WTC11 (cell line): ENCODE data around the gene PSMD4. TPM values are rescaled to one million over a fixed set of nuclear protein-coding genes. Genes with fewer than 3 reads are reported as not detected.

ENCODE experiments used
- ATAC-seq: fragments of 200-7000 bp; cut with Tn5 transposase; 2 replicates; pipeline ENCODE4 v1.10.0; 2021; ENCODE audit warnings: mild to moderate bottlenecking, moderate library complexity
- CTCF ChIA-PET: fragments of 300-600 bp; sonication (Branson Sonifier 250); formaldehyde crosslinking; loops from one replicate; lab custom pipeline; 2021; ENCODE audit warnings: antibody characterized with exemption; lab: Charles Lee
- POLR2A ChIA-PET: fragments of 350-600 bp; sonication (Branson Sonifier 250); formaldehyde crosslinking; loops from one replicate; lab custom pipeline; 2021; ENCODE audit warnings: antibody characterized with exemption; lab: Charles Lee
- DNase-seq: peaks from one replicate; pipeline ENCODE4 v3.0.0; 2021; ENCODE audit warnings: low spot score
- H3K27ac Mint-ChIP-seq: 2 replicates; pipeline ENCODE4 v1.8.0; 2021; ENCODE audit warnings: mixed read lengths
- H3K27me3 Mint-ChIP-seq: 2 replicates; pipeline ENCODE4 v1.8.0; 2021; ENCODE audit warnings: low read depth, mild to moderate bottlenecking, moderate library complexity, mixed read lengths
- H3K36me3 Mint-ChIP-seq: 2 replicates; pipeline ENCODE4 v1.8.0; 2021; ENCODE audit warnings: mixed read lengths
- H3K4me1 Mint-ChIP-seq: 2 replicates; pipeline ENCODE4 v1.8.0; 2022; ENCODE audit warnings: mixed read lengths
- H3K4me3 Mint-ChIP-seq: 2 replicates; pipeline ENCODE4 v1.8.0; 2021; ENCODE audit warnings: mild to moderate bottlenecking, moderate library complexity, mixed read lengths
- H3K9me3 Mint-ChIP-seq: 2 replicates; pipeline ENCODE4 v1.8.0; 2021; ENCODE audit warnings: mixed read lengths
- ARID4B ChIP-seq: sonication (generic); formaldehyde crosslinking; IDR thresholded peaks from 2 replicates; pipeline ENCODE4 v1.8.0; 2023; ENCODE audit warnings: missing genetic modification reagents, mild to moderate bottlenecking, borderline replicate concordance
- CTCF ChIP-seq: fragments of 200-600 bp; IDR thresholded peaks from 2 replicates; pipeline ENCODE4 v1.8.0; 2022; ENCODE audit warnings: antibody characterized with exemption
- E2F1 ChIP-seq: sonication (generic); formaldehyde crosslinking; IDR thresholded peaks from 2 replicates; pipeline ENCODE4 v1.8.0; 2022; ENCODE audit warnings: mild to moderate bottlenecking, missing genetic modification reagents
- FOXP1 ChIP-seq: sonication (generic); formaldehyde crosslinking; IDR thresholded peaks from 2 replicates; pipeline ENCODE4 v1.8.0; 2022; ENCODE audit warnings: missing genetic modification reagents, mild to moderate bottlenecking, moderate library complexity, borderline replicate concordance
- MAX ChIP-seq: sonication (generic); formaldehyde crosslinking; IDR thresholded peaks from 2 replicates; pipeline ENCODE4 v1.8.0; 2022; ENCODE audit warnings: mild to moderate bottlenecking, missing genetic modification reagents
- PRDM15 ChIP-seq: sonication (generic); formaldehyde crosslinking; IDR thresholded peaks from 2 replicates; pipeline ENCODE4 v1.8.0; 2022; ENCODE audit warnings: missing genetic modification reagents
- PREB ChIP-seq: sonication (generic); formaldehyde crosslinking; IDR thresholded peaks from 2 replicates; pipeline ENCODE4 v1.8.1; 2022; ENCODE audit warnings: mild to moderate bottlenecking, missing genetic modification reagents, moderate library complexity, borderline replicate concordance
- SP1 ChIP-seq: sonication (generic); formaldehyde crosslinking; conservative IDR thresholded peaks from 2 replicates; pipeline ENCODE4 v1.8.1; 2022; ENCODE audit warnings: missing genetic modification reagents
- USF2 ChIP-seq: sonication (generic); formaldehyde crosslinking; IDR thresholded peaks from 2 replicates; pipeline ENCODE4 v1.8.1; 2023; ENCODE audit warnings: mild to moderate bottlenecking, missing genetic modification reagents, moderate library complexity
- ZBTB21 ChIP-seq: sonication (generic); formaldehyde crosslinking; IDR thresholded peaks from 2 replicates; pipeline ENCODE4 v1.8.1; 2023; ENCODE audit warnings: mild to moderate bottlenecking, missing genetic modification reagents, borderline replicate concordance
- ZNF232 ChIP-seq: sonication (generic); formaldehyde crosslinking; IDR thresholded peaks from 2 replicates; pipeline ENCODE4 v1.8.0; 2022; ENCODE audit warnings: mild to moderate bottlenecking, missing genetic modification reagents
- ZNF317 ChIP-seq: sonication (generic); formaldehyde crosslinking; IDR thresholded peaks from 2 replicates; pipeline ENCODE4 v1.8.1; 2023; ENCODE audit warnings: low read depth, mild to moderate bottlenecking, moderate library complexity, missing genetic modification reagents, borderline replicate concordance
- total RNA-seq: library from RNA; stranded (reverse); gene quantifications from 3 replicates; pipeline ENCODE4 v1.2.3, GENCODE V29; 2021

The PSMD4 gene
- total RNA-seq, 1 experiment from 2014 or later = 202 TPM

GRCh38 chr1:151246786-151247185, 7.7 kb upstream of the PSMD4 start (continued):
- TF ChIP-seq PREB (CRISPR knock-in tag) = no peak

GRCh38 chr1:151251656-151252470, 2.7 kb upstream of the PSMD4 start:
- H3K36me3 Mint-ChIP-seq = peaks cover 25% of the 10 kb centered on the region
- ChIA-PET POLR2A (interaction anchor here (0.5 to 1.6 kb wide), 3 partner anchors 30 to 178 kb away, joined by 3 to 7 read pairs (median 6); partner anchors contain the start of gene ZNF687), CTCF (interaction anchor here (0.6 to 2.8 kb wide), 40 partner anchors 9 to 257 kb away, joined by 3 to 32 read pairs (median 5); partner anchors contain the start of genes GABPB2, MINDY1, PI4KB and VPS72)
- TF ChIP-seq E2F1 (CRISPR knock-in tag) (no peak), ZNF317 (no peak), MAX (CRISPR knock-in tag) (no peak), CTCF (peak; percentile 58), ZNF232 (no peak), FOXP1 (CRISPR knock-in tag) (no peak)
- 0 out of 2 replicates have a peak overlapping the region, but pooled peaks have one; percentile 63 for H3K27ac Mint-ChIP-seq
- no peaks in the 10 kb centered on the region for H3K9me3 Mint-ChIP-seq
- no peak overlapping the region for H3K4me3 Mint-ChIP-seq
- DNase-seq (peak; percentile 54), ATAC-seq (peak; percentile 46)
- H3K27me3 Mint-ChIP-seq = no peaks in the 10 kb centered on the region; the same call in 1 of the 2 replicates
- peaks cover 9% of the 10 kb centered on the region for H3K4me1 Mint-ChIP-seq

- no peak for ATAC-seq
- POLR2A ChIA-PET = interaction anchor here (1.6 kb wide), 1 partner anchor 26 kb away, joined by 9 read pairs; the partner anchor contains the start of gene ZNF687
- H3K9me3 Mint-ChIP-seq = no peaks in the 10 kb centered on the region
Measured at GRCh38 chr1:151255381-151255780, 847 bp downstream of the PSMD4 start.

More at GRCh38 chr1:151255381-151255780, 847 bp downstream of the PSMD4 start:
- Mint-ChIP-seq H3K4me1 (peaks cover 9% of the 10 kb centered on the region), H3K27me3 (no peaks in the 10 kb centered on the region; the same call in 1 of the 2 replicates), H3K27ac (peak overlapping the region; percentile 87), H3K4me3 (peak overlapping the region; percentile 89), H3K36me3 (no peaks in the 10 kb centered on the region)
- TF ChIP-seq ARID4B (no peak), SP1 (no peak), PRDM15 (CRISPR knock-in tag) (no peak), USF2 (no peak), ZBTB21 (CRISPR knock-in tag) (no peak)
- DNase-seq = no peak
- CTCF ChIA-PET = interaction anchor here (0.6 to 1.7 kb wide), 6 partner anchors 26 to 155 kb away, joined by 3 to 5 read pairs (median 4); partner anchors contain the start of genes VPS72 and ZNF687
